HepG2 (cell line): ENCODE data around the gene LSM14B. TPM values are rescaled to one million over a fixed set of nuclear protein-coding genes. Genes with fewer than 3 reads are reported as not detected.
A peak's percentile ranks its signal among the peaks of the same experiment; 100 is the strongest.

Experiments
- ATF2 ChIP-seq: sonication (generic); formaldehyde crosslinking; IDR thresholded peaks from 2 replicates; pipeline ENCODE4 v1.4.0; 2020; ENCODE audit warnings: missing genetic modification reagents
- ATF7-NPFF ChIP-seq: sonication (generic); formaldehyde crosslinking; IDR thresholded peaks from 2 replicates; pipeline ENCODE4 v1.8.1; 2023; ENCODE audit warnings: mild to moderate bottlenecking, low read depth, missing genetic modification reagents, moderate library complexity
- BRCA1 ChIP-seq: sonication (generic); formaldehyde crosslinking; IDR thresholded peaks from 2 replicates; pipeline ENCODE4 v1.4.0; 2020; ENCODE audit warnings: missing genetic modification reagents
- CREBL2 ChIP-seq: sonication (generic); formaldehyde crosslinking; IDR thresholded peaks from 2 replicates; pipeline ENCODE4 v1.8.1; 2023; ENCODE audit warnings: missing genetic modification reagents, mild to moderate bottlenecking, borderline replicate concordance
- HDAC1 ChIP-seq: sonication (generic); formaldehyde crosslinking; IDR thresholded peaks from 2 replicates; pipeline ENCODE4 v1.5.1; 2020; ENCODE audit warnings: mild to moderate bottlenecking, missing genetic modification reagents
- HMGXB4 ChIP-seq, 2 experiments: sonication (generic) in 1 of 2; formaldehyde crosslinking in 1 of 2; IDR thresholded peaks; 2 replicates each; pipeline versions ENCODE4 v1.4.0 to v1.6.1; 2018 to 2020; ENCODE audit warnings: missing genetic modification reagents in 2 of 2, borderline replicate concordance in 1 of 2, low read depth in 1 of 2, mild to moderate bottlenecking in 1 of 2, missing biosample characterization in 1 of 2
- IRX3 ChIP-seq: sonication (generic); formaldehyde crosslinking; IDR thresholded peaks from 2 replicates; pipeline ENCODE4 v1.8.1; 2023; ENCODE audit warnings: mild to moderate bottlenecking, low read depth, missing genetic modification reagents, borderline replicate concordance
- KDM3A ChIP-seq: IDR thresholded peaks from 2 replicates; pipeline ENCODE4 v1.6.1; 2018; ENCODE audit warnings: low read depth, missing compliant biosample characterization
- MAFG ChIP-seq: sonication (generic); formaldehyde crosslinking; IDR thresholded peaks from 2 replicates; pipeline ENCODE4 v1.5.1; 2020; ENCODE audit warnings: mild to moderate bottlenecking, missing genetic modification reagents
- MIER2 ChIP-seq: IDR thresholded peaks from 2 replicates; pipeline ENCODE4 v1.6.1; 2016; ENCODE audit warnings: missing biosample characterization, missing genetic modification reagents
- NFIB ChIP-seq: sonication (generic); formaldehyde crosslinking; IDR thresholded peaks from 2 replicates; pipeline ENCODE4 v1.9.0; 2021; ENCODE audit warnings: missing genetic modification reagents, mild to moderate bottlenecking, borderline replicate concordance
- NFKB2 ChIP-seq: sonication (generic); formaldehyde crosslinking; IDR thresholded peaks from 2 replicates; pipeline ENCODE4 v1.4.0; 2020; ENCODE audit warnings: missing genetic modification reagents, borderline replicate concordance
- PRMT3 ChIP-seq: sonication (generic); formaldehyde crosslinking; IDR thresholded peaks from 2 replicates; pipeline ENCODE4 v1.8.1; 2022; ENCODE audit warnings: low read depth, mild to moderate bottlenecking, moderate library complexity, missing genetic modification reagents, borderline replicate concordance
- RARG ChIP-seq: sonication (generic); formaldehyde crosslinking; IDR thresholded peaks from 2 replicates; pipeline ENCODE4 v1.4.0; 2020; ENCODE audit warnings: low read depth, mild to moderate bottlenecking, missing genetic modification reagents
- RORA ChIP-seq: sonication (generic); formaldehyde crosslinking; IDR thresholded peaks from 2 replicates; pipeline ENCODE4 v1.5.0; 2020; ENCODE audit warnings: mild to moderate bottlenecking, missing genetic modification reagents, moderate library complexity
- ZFY ChIP-seq: sonication (generic); formaldehyde crosslinking; IDR thresholded peaks from 2 replicates; pipeline ENCODE4 v1.4.0; 2020; ENCODE audit warnings: missing genetic modification reagents
- ZKSCAN1 ChIP-seq: fragments of 150-350 bp; IDR thresholded peaks from 2 replicates; pipeline ENCODE4 v1.6.1; 2014; ENCODE audit warnings: low read length
- ZKSCAN8 ChIP-seq: IDR thresholded peaks from 2 replicates; pipeline ENCODE4 v1.6.1; 2016; ENCODE audit warnings: borderline replicate concordance, missing genetic modification reagents, missing compliant biosample characterization
- ZNF17 ChIP-seq: sonication (generic); formaldehyde crosslinking; IDR thresholded peaks from 2 replicates; pipeline ENCODE4 v1.5.0; 2020; ENCODE audit warnings: mild to moderate bottlenecking, missing genetic modification reagents
- ZNF546 ChIP-seq: sonication (generic); formaldehyde crosslinking; conservative IDR thresholded peaks from 2 replicates; pipeline ENCODE4 v1.8.1; 2023; ENCODE audit warnings: mild to moderate bottlenecking, missing genetic modification reagents
- ZNF562 ChIP-seq: sonication (generic); formaldehyde crosslinking; IDR thresholded peaks from 2 replicates; pipeline ENCODE4 v1.8.0; 2022; ENCODE audit warnings: missing genetic modification reagents, borderline replicate concordance
- ZNF577 ChIP-seq: sonication (generic); formaldehyde crosslinking; IDR thresholded peaks from 2 replicates; pipeline ENCODE4 v1.4.0; 2020; ENCODE audit warnings: mild to moderate bottlenecking, low read depth, missing genetic modification reagents, borderline replicate concordance
- ZNF629 ChIP-seq: sonication (generic); formaldehyde crosslinking; conservative IDR thresholded peaks from 2 replicates; pipeline ENCODE4 v1.5.0; 2020; ENCODE audit warnings: missing genetic modification reagents
- ZNF674 ChIP-seq: sonication (generic); formaldehyde crosslinking; IDR thresholded peaks from 2 replicates; pipeline ENCODE4 v1.5.0; 2020; ENCODE audit warnings: low read depth, mild to moderate bottlenecking, missing genetic modification reagents
- ZNF773 ChIP-seq: sonication (generic); formaldehyde crosslinking; IDR thresholded peaks from 2 replicates; pipeline ENCODE4 v1.4.0; 2020; ENCODE audit warnings: missing genetic modification reagents, borderline replicate concordance
- ZSCAN5A ChIP-seq: sonication (generic); formaldehyde crosslinking; IDR thresholded peaks from 2 replicates; pipeline ENCODE4 v1.8.0; 2022; ENCODE audit warnings: mild to moderate bottlenecking, missing genetic modification reagents, borderline replicate concordance
- polyA plus RNA-seq, 8 experiments: library from polyadenylated mRNA; depleted of rRNA in 3 of 8; stranded (reverse) in 7 of 8; unstranded in 1 of 8; fragments of >200 nt; fragmentation: Illumina TruSeq in 4 of 8; extraction: Trizol in 4 of 8; gene quantifications; 2 replicates each; pipeline versions ENCODE4 v1.2.1 to v1.2.3, GENCODE V29; 2011 to 2016; ENCODE audit warnings: low read depth in 4 of 8, missing spikeins in 1 of 8, mixed read lengths in 1 of 8; ENCODE audit not compliant: insufficient read depth in 1 of 8
- total RNA-seq, 5 experiments: library from RNA; depleted of rRNA; stranded (reverse); fragments of >200 nt; fragmentation: Illumina TruSeq; extraction: Trizol; gene quantifications; 2 replicates each; pipeline ENCODE4 v1.2.3, GENCODE V29; 2016; ENCODE audit warnings: low read depth in 1 of 5

The LSM14B gene
- total and polyA plus RNA-seq, 2 of the 13 experiments (the other 11 are each of a cell fraction or from before 2014, with no cell fraction given): 43.3 to 79.2 TPM

GRCh38 chr20:62149532-62150309 is 27.4 kb downstream of the LSM14B start (continued):
- TF ChIP-seq ZSCAN5A (CRISPR knock-in tag) (no peak), ATF2 (no peak), ZNF17 (no peak), HMGXB4 (CRISPR knock-in tag; IDR thresholded peaks at IDR 0.05; ENCODE audit: borderline replicate concordance in 1 of 2, low read depth in 1 of 2) (peak in 1 of 2 experiments; percentile 43; a peak in 1 of 4 replicates), ZKSCAN8 (CRISPR knock-in tag) (no peak), PRMT3 (CRISPR knock-in tag) (no peak), ZNF577 (CRISPR knock-in tag) (no peak), BRCA1 (CRISPR knock-in tag) (no peak), ZNF629 (no peak), ZNF773 (CRISPR knock-in tag) (no peak), MAFG (peak; percentile 37; the same call in 1 of the 2 replicates), ZNF562 (CRISPR knock-in tag) (no peak), ZFY (no peak), CREBL2 (CRISPR knock-in tag) (no peak), MIER2 (CRISPR knock-in tag) (no peak), IRX3 (no peak), RARG (no peak), ZKSCAN1 (no peak), KDM3A (no peak), ATF7-NPFF (no peak), HDAC1 (CRISPR knock-in tag) (0 out of 2 replicates have a peak, but pooled peaks have one; percentile 54), NFKB2 (no peak), ZNF546 (CRISPR knock-in tag) (no peak), ZNF674 (no peak), NFIB (CRISPR knock-in tag) (no peak), RORA (CRISPR knock-in tag) (no peak)
